ENCODE results near the gene SEMA6A. TPM values are rescaled to one million over a fixed set of nuclear protein-coding genes. Genes with fewer than 3 reads are reported as not detected.

The SEMA6A gene
- total and polyA plus RNA-seq, 2 experiments from 2014 or later, result 233 to 400 TPM

- Mint-ChIP-seq H3K36me3 (ENCODE audit: low read depth) (no peaks in the 10 kb centered on the region), H3K4me1 (peaks cover 4% of the 10 kb centered on the region), H3K4me3 (no peak overlapping the region), H3K27ac (no peak overlapping the region), H3K9me3 (no peaks in the 10 kb centered on the region), H3K27me3 (ENCODE audit: insufficient read depth, low read depth, poor library complexity) (peaks cover 4% of the 10 kb centered on the region)
- Histone ChIP-seq H3K79me2 (replicated peaks; ENCODE audit: insufficient read depth) (no peaks in the 10 kb centered on the region), H3K27me3 (ENCODE audit: insufficient read depth) (no peaks in the 10 kb centered on the region), H3K4me3 (no peak overlapping the region), H3K36me3 (ENCODE audit: insufficient read depth) (no peaks in the 10 kb centered on the region), H3K4me2 (no peak overlapping the region), H2AFZ (no peak overlapping the region), H3K9me2 (ENCODE audit: insufficient read depth) (0 out of 2 replicates have a peak, but pooled peaks cover 11% of the 10 kb centered on the region), H3K4me1 (ENCODE audit: insufficient read depth) (peaks cover 3% of the 10 kb centered on the region; the same call in 1 of the 2 replicates), H3F3A (replicated peaks; ENCODE audit: low read depth) (no peaks in the 10 kb centered on the region), H4K20me1 (replicated peaks; ENCODE audit: insufficient read depth) (no peaks in the 10 kb centered on the region), H3K27ac (ENCODE audit: low read depth) (no peak overlapping the region)
- DNase-seq (ENCODE audit: low spot score), result no peak
- no peak for TF ChIP-seq POLR2AphosphoS5 (IDR thresholded peaks at IDR 0.05; ENCODE audit: low read depth)
- TF ChIP-seq CREB1 (CRISPR knock-in tag; IDR thresholded peaks at IDR 0.05; ENCODE audit: low read depth), result no peak
- no peak for TF ChIP-seq JUNB (IDR thresholded peaks at IDR 0.05; ENCODE audit: unreplicated experiment)
- no peak for TF ChIP-seq STAT1 (IDR thresholded peaks at IDR 0.05; ENCODE audit: unreplicated experiment)
- no peak for TF ChIP-seq EZH2phosphoT487 (IDR thresholded peaks at IDR 0.05; ENCODE audit: unreplicated experiment)
- TF ChIP-seq, protein P1, sequence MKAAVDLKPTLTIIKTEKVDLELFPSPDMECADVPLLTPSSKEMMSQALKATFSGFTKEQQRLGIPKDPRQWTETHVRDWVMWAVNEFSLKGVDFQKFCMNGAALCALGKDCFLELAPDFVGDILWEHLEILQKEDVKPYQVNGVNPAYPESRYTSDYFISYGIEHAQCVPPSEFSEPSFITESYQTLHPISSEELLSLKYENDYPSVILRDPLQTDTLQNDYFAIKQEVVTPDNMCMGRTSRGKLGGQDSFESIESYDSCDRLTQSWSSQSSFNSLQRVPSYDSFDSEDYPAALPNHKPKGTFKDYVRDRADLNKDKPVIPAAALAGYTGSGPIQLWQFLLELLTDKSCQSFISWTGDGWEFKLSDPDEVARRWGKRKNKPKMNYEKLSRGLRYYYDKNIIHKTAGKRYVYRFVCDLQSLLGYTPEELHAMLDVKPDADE (IDR thresholded peaks at IDR 0.05), result no peak
- no peak for TF ChIP-seq REST (IDR thresholded peaks at IDR 0.05; ENCODE audit: unreplicated experiment)
- no peak for TF ChIP-seq ZNF114 (CRISPR knock-in tag; IDR thresholded peaks at IDR 0.05)
- no peak for TF ChIP-seq ZNF331 (CRISPR knock-in tag; IDR thresholded peaks at IDR 0.05; ENCODE audit: low read depth)
- TF ChIP-seq, protein P2, sequence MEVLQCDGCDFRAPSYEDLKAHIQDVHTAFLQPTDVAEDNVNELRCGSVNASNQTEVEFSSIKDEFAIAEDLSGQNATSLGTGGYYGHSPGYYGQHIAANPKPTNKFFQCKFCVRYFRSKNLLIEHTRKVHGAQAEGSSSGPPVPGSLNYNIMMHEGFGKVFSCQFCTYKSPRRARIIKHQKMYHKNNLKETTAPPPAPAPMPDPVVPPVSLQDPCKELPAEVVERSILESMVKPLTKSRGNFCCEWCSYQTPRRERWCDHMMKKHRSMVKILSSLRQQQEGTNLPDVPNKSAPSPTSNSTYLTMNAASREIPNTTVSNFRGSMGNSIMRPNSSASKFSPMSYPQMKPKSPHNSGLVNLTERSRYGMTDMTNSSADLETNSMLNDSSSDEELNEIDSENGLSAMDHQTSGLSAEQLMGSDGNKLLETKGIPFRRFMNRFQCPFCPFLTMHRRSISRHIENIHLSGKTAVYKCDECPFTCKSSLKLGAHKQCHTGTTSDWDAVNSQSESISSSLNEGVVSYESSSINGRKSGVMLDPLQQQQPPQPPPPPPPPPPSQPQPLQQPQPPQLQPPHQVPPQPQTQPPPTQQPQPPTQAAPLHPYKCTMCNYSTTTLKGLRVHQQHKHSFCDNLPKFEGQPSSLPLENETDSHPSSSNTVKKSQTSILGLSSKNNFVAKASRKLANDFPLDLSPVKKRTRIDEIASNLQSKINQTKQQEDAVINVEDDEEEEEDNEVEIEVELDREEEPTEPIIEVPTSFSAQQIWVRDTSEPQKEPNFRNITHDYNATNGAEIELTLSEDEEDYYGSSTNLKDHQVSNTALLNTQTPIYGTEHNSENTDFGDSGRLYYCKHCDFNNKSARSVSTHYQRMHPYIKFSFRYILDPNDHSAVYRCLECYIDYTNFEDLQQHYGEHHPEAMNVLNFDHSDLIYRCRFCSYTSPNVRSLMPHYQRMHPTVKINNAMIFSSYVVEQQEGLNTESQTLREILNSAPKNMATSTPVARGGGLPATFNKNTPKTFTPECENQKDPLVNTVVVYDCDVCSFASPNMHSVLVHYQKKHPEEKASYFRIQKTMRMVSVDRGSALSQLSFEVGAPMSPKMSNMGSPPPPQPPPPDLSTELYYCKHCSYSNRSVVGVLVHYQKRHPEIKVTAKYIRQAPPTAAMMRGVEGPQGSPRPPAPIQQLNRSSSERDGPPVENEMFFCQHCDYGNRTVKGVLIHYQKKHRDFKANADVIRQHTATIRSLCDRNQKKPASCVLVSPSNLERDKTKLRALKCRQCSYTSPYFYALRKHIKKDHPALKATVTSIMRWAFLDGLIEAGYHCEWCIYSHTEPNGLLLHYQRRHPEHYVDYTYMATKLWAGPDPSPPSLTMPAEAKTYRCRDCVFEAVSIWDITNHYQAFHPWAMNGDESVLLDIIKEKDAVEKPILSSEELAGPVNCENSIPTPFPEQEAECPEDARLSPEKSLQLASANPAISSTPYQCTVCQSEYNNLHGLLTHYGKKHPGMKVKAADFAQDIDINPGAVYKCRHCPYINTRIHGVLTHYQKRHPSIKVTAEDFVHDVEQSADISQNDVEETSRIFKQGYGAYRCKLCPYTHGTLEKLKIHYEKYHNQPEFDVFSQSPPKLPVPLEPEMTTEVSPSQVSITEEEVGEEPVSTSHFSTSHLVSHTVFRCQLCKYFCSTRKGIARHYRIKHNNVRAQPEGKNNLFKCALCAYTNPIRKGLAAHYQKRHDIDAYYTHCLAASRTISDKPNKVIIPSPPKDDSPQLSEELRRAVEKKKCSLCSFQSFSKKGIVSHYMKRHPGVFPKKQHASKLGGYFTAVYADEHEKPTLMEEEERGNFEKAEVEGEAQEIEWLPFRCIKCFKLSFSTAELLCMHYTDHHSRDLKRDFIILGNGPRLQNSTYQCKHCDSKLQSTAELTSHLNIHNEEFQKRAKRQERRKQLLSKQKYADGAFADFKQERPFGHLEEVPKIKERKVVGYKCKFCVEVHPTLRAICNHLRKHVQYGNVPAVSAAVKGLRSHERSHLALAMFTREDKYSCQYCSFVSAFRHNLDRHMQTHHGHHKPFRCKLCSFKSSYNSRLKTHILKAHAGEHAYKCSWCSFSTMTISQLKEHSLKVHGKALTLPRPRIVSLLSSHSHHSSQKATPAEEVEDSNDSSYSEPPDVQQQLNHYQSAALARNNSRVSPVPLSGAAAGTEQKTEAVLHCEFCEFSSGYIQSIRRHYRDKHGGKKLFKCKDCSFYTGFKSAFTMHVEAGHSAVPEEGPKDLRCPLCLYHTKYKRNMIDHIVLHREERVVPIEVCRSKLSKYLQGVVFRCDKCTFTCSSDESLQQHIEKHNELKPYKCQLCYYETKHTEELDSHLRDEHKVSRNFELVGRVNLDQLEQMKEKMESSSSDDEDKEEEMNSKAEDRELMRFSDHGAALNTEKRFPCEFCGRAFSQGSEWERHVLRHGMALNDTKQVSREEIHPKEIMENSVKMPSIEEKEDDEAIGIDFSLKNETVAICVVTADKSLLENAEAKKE (CRISPR knock-in tag; IDR thresholded peaks at IDR 0.05), result no peak
- TF ChIP-seq EZH2 (IDR thresholded peaks at IDR 0.05; ENCODE audit: low read depth, unreplicated experiment), result no peak
- ATAC-seq, result no peak
Observed at GRCh38 chr5:116415182-116415581, 159.4 kb downstream of the SEMA6A start.

Measured in GM23338 (cell line).